ENCODE results near the gene EIF4E. TPM values are rescaled to one million over a fixed set of nuclear protein-coding genes. Genes with fewer than 3 reads are reported as not detected.
"Not testable (repeated sequence)": the region's sequence is repeated elsewhere in the genome, so short reads cannot be mapped to it uniquely, and the experiment has no call there.

Gene EIF4E
- total RNA-seq, 2 experiments from 2014 or later: 132 to 149 TPM

DNA sequence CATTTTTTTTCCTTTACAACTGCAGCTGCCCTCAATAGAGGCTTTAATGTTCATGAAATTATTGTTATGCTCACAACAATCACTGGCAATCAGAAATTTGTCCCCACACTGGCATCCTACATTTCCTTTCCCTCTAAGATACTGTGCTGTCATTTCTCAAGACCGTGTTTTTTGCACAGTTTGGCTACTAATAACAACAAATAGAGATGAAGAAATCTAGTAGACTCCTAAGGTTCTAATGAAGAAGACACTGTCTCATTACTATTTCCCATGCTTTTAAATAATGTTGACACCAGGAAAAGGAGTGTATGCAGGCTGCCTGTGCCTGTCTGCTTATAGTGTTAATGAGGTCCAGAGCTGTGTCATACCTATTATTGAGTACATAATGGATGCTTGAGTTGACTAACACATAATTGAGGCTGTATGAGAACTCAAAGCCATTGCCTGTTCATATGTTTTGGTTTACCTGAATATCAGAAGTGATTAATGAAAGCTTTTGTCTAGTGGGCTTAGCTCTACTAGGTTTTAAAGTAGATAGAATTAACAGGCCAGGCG is 1.5 kb upstream of the EIF4E start:
- no peaks in the 10 kb centered on the region for H3K9me3 Mint-ChIP-seq (ENCODE audit: low read depth)
- ChIA-PET POLR2A (interaction anchor here (0.7 kb wide), 1 partner anchor 129 kb away, joined by 9 read pairs; no protein-coding TSS in a partner anchor), CTCF (interaction anchor here (0.6 to 3.6 kb wide), 3 partner anchors 10 to 126 kb away, joined by 3 to 15 read pairs (median 14); partner anchors contain the start of gene METAP1)
- H3K4me1 Mint-ChIP-seq: peaks cover 39% of the 10 kb centered on the region
- DNase-seq: no peak
- peaks cover 13% of the 10 kb centered on the region for H3K36me3 Mint-ChIP-seq (ENCODE audit: low read depth)
- intact Hi-C loops (cut with DNase I, micrococcal nuclease): loop anchor here in 1 of 2 experiments (1.0 to 5.0 kb wide), 4 partner anchors 126 to 577 kb away; partner anchors contain the start of gene TSPAN5
- H3K27me3 Mint-ChIP-seq: no peaks in the 10 kb centered on the region
- H3K4me3 Mint-ChIP-seq: peak overlapping the region; percentile 92
- ATAC-seq: no peak
- peak overlapping the region; percentile 100 for H3K27ac Mint-ChIP-seq

DNA sequence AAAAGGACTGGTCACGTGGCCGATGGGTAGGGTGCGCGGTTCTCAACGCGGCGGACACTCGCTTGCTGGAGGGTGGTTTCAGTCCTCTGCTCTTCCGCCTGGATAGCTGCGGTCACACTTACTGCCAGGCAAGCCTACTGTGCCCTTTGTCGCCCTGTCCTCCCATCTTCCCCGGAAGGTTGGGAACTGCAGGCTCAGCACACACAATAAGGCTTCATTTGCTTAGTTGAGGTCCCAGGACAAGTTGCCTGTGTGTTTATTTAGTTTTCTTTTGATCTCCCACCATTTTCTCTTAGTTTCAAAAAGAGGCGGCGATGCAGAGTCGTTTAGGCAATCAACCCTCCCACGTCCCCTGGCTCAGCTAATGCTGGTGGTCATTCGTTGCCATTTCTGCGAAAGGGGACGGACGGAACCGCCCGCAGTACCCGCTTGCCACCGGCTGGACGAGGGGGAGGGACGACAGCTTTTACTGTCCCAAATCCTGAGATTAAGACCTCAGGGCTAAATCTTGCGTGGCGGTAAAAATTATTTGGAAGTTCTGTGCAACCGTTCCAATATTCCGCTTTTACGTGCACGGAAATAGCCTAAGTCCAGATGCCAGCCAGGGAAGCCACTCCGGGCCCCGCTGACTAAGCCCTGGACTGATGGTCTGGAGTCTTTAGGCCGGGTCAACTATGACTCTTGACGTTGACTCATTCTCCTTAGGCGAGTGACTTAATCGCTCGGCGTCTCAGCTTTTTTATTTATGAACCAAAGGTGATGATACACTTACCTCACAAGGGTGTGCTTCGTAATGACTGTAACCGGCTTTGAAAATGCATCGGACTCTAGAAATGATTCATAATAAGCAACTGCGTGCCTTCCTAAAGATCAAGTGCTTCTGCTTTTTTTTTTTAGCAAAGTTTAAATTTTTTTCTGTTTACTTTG is 671 bp upstream of the EIF4E start:
- CTCF ChIA-PET: interaction anchor here (0.6 to 3.6 kb wide), 7 partner anchors 9 to 850 kb away, joined by 3 to 15 read pairs (median 4); partner anchors contain the start of gene METAP1
- H3K4me1 Mint-ChIP-seq: peaks cover 41% of the 10 kb centered on the region
- no peaks in the 10 kb centered on the region for H3K9me3 Mint-ChIP-seq (ENCODE audit: low read depth)
- peaks cover 16% of the 10 kb centered on the region for H3K36me3 Mint-ChIP-seq (ENCODE audit: low read depth)
- peak overlapping the region; percentile 100 for H3K27ac Mint-ChIP-seq
- no peaks in the 10 kb centered on the region for H3K27me3 Mint-ChIP-seq
- peak; percentile 76 for DNase-seq
- intact Hi-C loops (cut with DNase I, micrococcal nuclease): loop anchor here (1.0 to 5.0 kb wide), 15 partner anchors 66 to 922 kb away; partner anchors contain the start of genes METAP1 (in 2 of the 2), ADH5 (in 1 of the 2), RAP1GDS1 (in 1 of the 2) and TRMT10A (in 1 of the 2)
- POLR2A ChIA-PET: interaction anchor here (0.5 to 2.7 kb wide), 9 partner anchors 25 to 446 kb away, joined by 3 to 26 read pairs (median 4); partner anchors contain the start of gene METAP1
- H3K4me3 Mint-ChIP-seq: peak overlapping the region; percentile 92
- peak; percentile 64 for ATAC-seq

DNA sequence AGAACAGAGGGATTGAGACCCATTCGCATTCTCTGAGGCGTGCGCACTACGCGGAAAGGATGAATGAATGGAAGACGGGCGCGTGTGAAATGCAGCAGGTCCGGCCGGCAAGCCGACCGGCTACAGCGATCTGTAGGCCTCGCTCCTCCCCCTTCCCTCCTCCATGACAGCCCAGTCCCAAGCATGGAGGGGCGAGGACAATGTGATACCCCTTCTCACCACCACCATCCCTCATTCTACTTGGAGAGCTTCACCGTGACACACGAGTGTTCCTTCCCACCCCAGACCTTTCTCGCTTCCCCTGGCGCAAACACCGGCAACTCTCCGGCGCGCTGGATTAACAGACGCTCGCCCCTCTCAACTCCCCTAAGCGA is 815 bp downstream of the EIF4E start:
- intact Hi-C loops (cut with DNase I, micrococcal nuclease): loop anchor here (1.0 to 5.0 kb wide), 12 partner anchors 125 to 1022 kb away; partner anchors contain the start of genes ADH5 (in 2 of the 2), RAP1GDS1 (in 2 of the 2), STPG2 (in 2 of the 2) and H2AZ1 (in 1 of the 2)
- Mint-ChIP-seq H3K27ac (peak overlapping the region; percentile 100), H3K4me1 (peaks cover 53% of the 10 kb centered on the region), H3K27me3 (no peaks in the 10 kb centered on the region), H3K9me3 (ENCODE audit: low read depth) (no peaks in the 10 kb centered on the region), H3K36me3 (ENCODE audit: low read depth) (peaks cover 24% of the 10 kb centered on the region), H3K4me3 (peak overlapping the region; percentile 92)
- peak; percentile 85 for DNase-seq
- POLR2A ChIA-PET: interaction anchor here (0.6 to 2.7 kb wide), 7 partner anchors 13 to 933 kb away, joined by 3 to 26 read pairs (median 4); partner anchors contain the start of genes ADH5 and METAP1
- ATAC-seq: peak; percentile 45
- CTCF ChIA-PET: interaction anchor here (0.5 to 3.6 kb wide), 10 partner anchors 10 to 785 kb away, joined by 3 to 15 read pairs (median 4); partner anchors contain the start of gene METAP1

DNA sequence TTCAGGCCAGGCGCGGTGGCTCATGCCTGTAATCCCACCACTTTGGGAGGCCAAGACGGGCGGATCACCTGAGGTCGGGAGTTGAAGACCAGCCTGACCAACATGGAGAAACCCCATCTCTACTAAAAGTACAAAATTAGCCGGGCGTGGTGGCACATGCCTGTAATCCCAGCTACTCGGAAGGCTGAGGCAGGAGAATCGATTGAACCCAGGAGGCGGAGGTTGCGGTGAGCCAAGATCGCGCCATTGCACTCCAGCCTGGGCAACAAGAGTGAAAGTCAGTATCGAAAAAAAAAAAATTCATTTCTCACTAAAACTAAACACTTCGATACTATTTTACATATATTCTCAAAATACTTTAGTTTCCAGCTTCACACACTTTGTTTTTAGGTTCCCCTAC is 2.7 kb downstream of the EIF4E start:
- peaks cover 34% of the 10 kb centered on the region for H3K36me3 Mint-ChIP-seq (ENCODE audit: low read depth)
- ATAC-seq; POLR2A ChIA-PET; H3K9me3 Mint-ChIP-seq (ENCODE audit: low read depth); H3K4me3 Mint-ChIP-seq; H3K27ac Mint-ChIP-seq; H3K27me3 Mint-ChIP-seq; DNase-seq: not testable (repeated sequence)
- CTCF ChIA-PET: interaction anchor here (0.7 to 1.6 kb wide), 3 partner anchors 130 to 442 kb away, joined by 3 to 5 read pairs (median 3); no protein-coding TSS in a partner anchor
- intact Hi-C loops (cut with DNase I, micrococcal nuclease): loop anchor here in 1 of 2 experiments (5.0 kb wide), 4 partner anchors 161 to 664 kb away; partner anchors contain the start of genes ADH5 and RAP1GDS1
- peaks cover 48% of the 10 kb centered on the region for H3K4me1 Mint-ChIP-seq

DNA sequence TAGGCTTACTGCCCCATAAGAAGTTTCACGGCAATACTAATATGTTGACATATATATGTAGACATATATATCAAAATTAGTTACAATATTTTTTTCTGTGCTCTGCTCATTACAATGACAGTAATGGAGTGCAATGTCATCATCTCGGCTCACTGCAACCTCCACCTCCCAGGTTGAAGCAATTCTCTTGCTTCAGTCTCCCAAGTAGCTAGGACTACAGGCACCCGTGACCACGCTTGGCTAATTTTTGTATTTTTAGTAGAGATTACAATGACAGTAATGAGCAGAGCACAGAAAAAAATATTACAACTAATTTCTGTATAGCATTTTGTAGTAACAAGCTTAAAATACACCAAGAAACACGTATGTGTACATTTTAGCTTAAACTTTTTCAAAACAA is 7.6 kb downstream of the EIF4E start:
- Mint-ChIP-seq H3K27ac (no peak overlapping the region), H3K27me3 (no peaks in the 10 kb centered on the region), H3K36me3 (ENCODE audit: low read depth) (peaks cover 47% of the 10 kb centered on the region), H3K4me3 (no peak overlapping the region), H3K9me3 (ENCODE audit: low read depth) (no peaks in the 10 kb centered on the region), H3K4me1 (peaks cover 48% of the 10 kb centered on the region)
- no peak for ATAC-seq
- ChIA-PET POLR2A (interaction anchor here (0.6 kb wide), 1 partner anchor 165 kb away, joined by 3 read pairs; no protein-coding TSS in a partner anchor), CTCF (interaction anchor here (0.7 kb wide), 1 partner anchor 11 kb away, joined by 3 read pairs; no protein-coding TSS in a partner anchor)
- intact Hi-C loops (cut with DNase I, micrococcal nuclease): no loop called here
- no peak for DNase-seq

DNA sequence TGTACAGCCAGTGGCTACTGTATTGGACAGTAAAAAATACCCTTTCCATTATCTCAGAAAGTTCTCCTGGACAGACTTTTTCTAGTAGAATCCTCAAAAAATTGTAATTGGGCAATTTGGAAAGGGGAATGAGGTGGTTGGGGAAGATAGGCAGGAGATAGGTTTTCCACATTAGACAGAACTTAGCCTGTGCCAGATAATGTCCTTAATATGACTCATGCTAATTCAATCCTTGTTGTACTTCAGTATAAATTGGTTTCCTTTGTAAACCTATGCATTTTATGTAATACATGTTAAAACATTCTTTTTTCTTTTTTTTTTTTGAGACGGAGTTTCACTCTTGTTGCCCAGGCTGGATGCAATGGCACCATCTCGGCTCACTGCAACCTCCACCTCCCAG is 8.9 kb downstream of the EIF4E start:
- CTCF ChIA-PET: interaction anchor here (0.7 kb wide), 2 partner anchors 10 to 1340 kb away, joined by 3 read pairs; no protein-coding TSS in a partner anchor
- Mint-ChIP-seq H3K9me3 (ENCODE audit: low read depth) (no peaks in the 10 kb centered on the region), H3K4me1 (peaks cover 45% of the 10 kb centered on the region), H3K36me3 (ENCODE audit: low read depth) (peaks cover 40% of the 10 kb centered on the region), H3K27me3 (no peaks in the 10 kb centered on the region), H3K27ac (no peak overlapping the region), H3K4me3 (no peak overlapping the region)
- no peak for ATAC-seq
- POLR2A ChIA-PET: no interaction called here
- intact Hi-C loops (cut with DNase I, micrococcal nuclease): no loop called here
- no peak for DNase-seq

DNA sequence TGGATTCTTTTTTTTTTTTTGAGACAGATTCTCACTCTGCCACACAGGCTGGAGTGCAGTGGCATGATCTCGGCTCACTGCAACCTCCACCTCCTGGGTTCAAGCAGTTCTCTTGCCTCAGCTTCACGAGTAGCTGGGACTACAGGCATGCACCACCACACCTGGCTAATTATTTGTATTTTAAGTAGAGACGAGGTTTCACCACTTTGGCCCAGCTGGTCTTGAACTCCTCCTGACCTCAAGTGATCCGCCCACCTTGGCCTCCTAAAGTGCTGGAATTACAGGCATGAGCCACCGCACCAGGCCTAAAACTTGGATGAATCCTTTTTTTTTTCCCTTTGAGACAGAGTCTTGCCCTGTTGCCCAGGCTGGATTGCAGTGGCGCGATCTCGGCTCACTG is 18.2 kb downstream of the EIF4E start:
- DNase-seq; intact Hi-C loops (cut with DNase I, micrococcal nuclease); H3K27me3 Mint-ChIP-seq; H3K4me3 Mint-ChIP-seq; H3K9me3 Mint-ChIP-seq (ENCODE audit: low read depth); H3K27ac Mint-ChIP-seq; ATAC-seq: not testable (repeated sequence)
- CTCF ChIA-PET: interaction anchor here (0.6 to 1.9 kb wide), 2 partner anchors 9 to 84 kb away, joined by 3 to 4 read pairs; no protein-coding TSS in a partner anchor
- H3K4me1 Mint-ChIP-seq: peaks cover 60% of the 10 kb centered on the region
- POLR2A ChIA-PET: interaction anchor here (0.5 kb wide), 1 partner anchor 597 kb away, joined by 3 read pairs; no protein-coding TSS in a partner anchor
- peaks cover 26% of the 10 kb centered on the region for H3K36me3 Mint-ChIP-seq (ENCODE audit: low read depth)

DNA sequence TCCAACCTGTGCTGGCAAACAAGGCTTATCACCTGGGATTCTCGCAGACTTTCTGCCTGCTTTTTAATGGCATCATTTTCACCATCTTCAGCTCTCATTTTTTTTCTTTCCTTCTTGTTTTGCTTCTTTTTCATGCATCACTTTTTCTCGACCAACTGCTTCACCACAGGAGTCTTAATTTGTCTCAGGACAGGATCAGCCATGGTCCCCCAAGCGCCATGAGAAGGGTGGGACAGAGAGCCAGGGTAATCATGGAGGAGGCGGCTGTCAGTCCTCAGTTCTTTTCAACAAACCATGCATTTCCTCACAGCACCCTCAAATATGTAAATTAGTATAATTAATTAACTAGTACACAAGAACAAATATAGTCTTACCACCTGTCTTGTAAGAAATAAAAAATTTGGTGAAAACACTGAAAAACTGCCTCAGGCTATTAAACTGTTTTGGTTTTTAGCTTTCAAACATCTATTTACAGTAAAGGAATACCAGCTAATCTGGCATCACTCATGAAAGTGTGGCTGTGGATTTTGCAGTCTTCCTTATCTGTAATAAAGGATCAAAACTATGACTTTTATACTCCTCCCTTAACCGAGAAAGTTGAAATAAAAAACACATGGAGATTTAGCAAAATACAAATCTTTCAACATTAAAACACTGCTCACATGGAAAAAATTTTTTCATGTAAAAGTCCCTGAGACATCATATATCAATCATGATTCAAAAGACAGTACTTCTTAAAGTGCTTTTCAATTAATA is 19.1 kb downstream of the EIF4E start:
- H3K27ac Mint-ChIP-seq: peak overlapping the region; percentile 2
- intact Hi-C loops (cut with DNase I, micrococcal nuclease): no loop called here
- H3K9me3 Mint-ChIP-seq (ENCODE audit: low read depth): no peaks in the 10 kb centered on the region
- peaks cover 64% of the 10 kb centered on the region for H3K4me1 Mint-ChIP-seq
- H3K36me3 Mint-ChIP-seq (ENCODE audit: low read depth): peaks cover 31% of the 10 kb centered on the region
- ChIA-PET CTCF (interaction anchor here (0.6 to 1.9 kb wide), 6 partner anchors 8 to 424 kb away, joined by 3 to 5 read pairs (median 4); partner anchors contain the start of gene METAP1), POLR2A (no interaction called here)
- DNase-seq: no peak
- H3K4me3 Mint-ChIP-seq: no peak overlapping the region
- no peak for ATAC-seq
- H3K27me3 Mint-ChIP-seq: no peaks in the 10 kb centered on the region

DNA sequence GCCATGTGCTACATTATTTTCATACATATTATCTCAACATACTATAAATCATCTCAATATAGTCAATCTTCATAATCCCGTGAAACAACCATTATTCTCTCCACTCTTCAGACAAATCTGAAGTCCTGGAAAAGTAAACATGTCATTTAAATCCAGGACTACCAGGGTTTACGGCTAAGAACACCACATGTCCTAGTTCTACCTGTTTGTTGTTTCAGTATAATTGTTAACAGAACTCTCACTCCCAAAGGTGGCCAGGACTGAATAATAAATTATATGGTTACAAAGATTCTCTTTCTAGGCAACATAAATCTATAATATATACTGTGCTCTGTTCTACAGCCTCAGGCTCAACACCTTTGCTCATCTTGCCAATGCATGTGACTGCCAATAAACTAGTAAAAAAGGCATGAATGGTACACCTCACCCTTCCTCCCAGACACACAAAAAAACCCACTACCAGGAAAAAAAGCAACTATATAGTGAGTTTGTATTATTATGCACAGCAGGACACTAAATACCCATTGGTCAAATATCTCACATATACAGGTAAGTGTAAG is 20.1 kb downstream of the EIF4E start:
- CTCF ChIA-PET: interaction anchor here (0.8 to 1.9 kb wide), 2 partner anchors 7 to 19 kb away, joined by 4 read pairs; no protein-coding TSS in a partner anchor
- no peaks in the 10 kb centered on the region for H3K9me3 Mint-ChIP-seq (ENCODE audit: low read depth)

DNA sequence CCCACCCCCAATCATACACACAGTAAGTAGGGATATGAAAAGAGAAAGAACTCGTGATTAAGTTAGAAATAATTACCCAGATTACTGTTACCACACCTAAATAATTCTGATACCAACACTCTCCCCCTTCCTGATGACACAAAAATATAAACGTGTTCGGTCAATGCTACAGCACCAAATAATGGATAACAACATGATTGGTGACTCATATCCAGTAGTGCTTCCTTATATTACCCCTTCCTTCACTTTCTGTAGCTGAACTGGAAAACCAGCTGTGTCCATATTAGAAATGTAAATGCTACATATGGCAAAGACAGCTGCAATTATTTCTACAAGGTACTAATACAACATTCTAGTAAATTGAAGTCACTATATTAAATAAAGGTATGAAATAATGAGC is 20.8 kb downstream of the EIF4E start:
- no peak for DNase-seq
- no peak for ATAC-seq
- no peaks in the 10 kb centered on the region for H3K9me3 Mint-ChIP-seq (ENCODE audit: low read depth)
- H3K4me3 Mint-ChIP-seq: no peak overlapping the region
- peaks cover 32% of the 10 kb centered on the region for H3K36me3 Mint-ChIP-seq (ENCODE audit: low read depth)
- H3K27ac Mint-ChIP-seq: no peak overlapping the region
- intact Hi-C loops (cut with DNase I, micrococcal nuclease): no loop called here
- ChIA-PET CTCF (no interaction called here), POLR2A (no interaction called here)
- peaks cover 68% of the 10 kb centered on the region for H3K4me1 Mint-ChIP-seq
- no peaks in the 10 kb centered on the region for H3K27me3 Mint-ChIP-seq

More for the DNA sequence above, 20.1 kb downstream of the EIF4E start:
- H3K4me3 Mint-ChIP-seq: no peak overlapping the region
- H3K27ac Mint-ChIP-seq: no peak overlapping the region
- DNase-seq (no peak), ATAC-seq (no peak)
- H3K4me1 Mint-ChIP-seq: peaks cover 66% of the 10 kb centered on the region
- peaks cover 30% of the 10 kb centered on the region for H3K36me3 Mint-ChIP-seq (ENCODE audit: low read depth)
- POLR2A ChIA-PET: no interaction called here
- intact Hi-C loops (cut with DNase I, micrococcal nuclease): no loop called here
- no peaks in the 10 kb centered on the region for H3K27me3 Mint-ChIP-seq

Measured in activated CD4-positive, alpha-beta T cell treated with anti-CD3 and anti-CD28 coated beads for 36 hours (primary cell).